Stimulated activated CD8-positive, alpha-beta memory T cell treated with anti-CD3 and anti-CD28 coated beads, Interleukin-7, amount 100 ng/mL, for 1 hour (primary cell): ENCODE results near the gene GAREM2.

Experiments
- DNase-seq, 2 donors: peaks; one replicate each; pipeline ENCODE4 v3.0.0-alpha.2; 2020; ENCODE audit warnings: low read depth in 2 of 2

The GAREM2 gene

DNA sequence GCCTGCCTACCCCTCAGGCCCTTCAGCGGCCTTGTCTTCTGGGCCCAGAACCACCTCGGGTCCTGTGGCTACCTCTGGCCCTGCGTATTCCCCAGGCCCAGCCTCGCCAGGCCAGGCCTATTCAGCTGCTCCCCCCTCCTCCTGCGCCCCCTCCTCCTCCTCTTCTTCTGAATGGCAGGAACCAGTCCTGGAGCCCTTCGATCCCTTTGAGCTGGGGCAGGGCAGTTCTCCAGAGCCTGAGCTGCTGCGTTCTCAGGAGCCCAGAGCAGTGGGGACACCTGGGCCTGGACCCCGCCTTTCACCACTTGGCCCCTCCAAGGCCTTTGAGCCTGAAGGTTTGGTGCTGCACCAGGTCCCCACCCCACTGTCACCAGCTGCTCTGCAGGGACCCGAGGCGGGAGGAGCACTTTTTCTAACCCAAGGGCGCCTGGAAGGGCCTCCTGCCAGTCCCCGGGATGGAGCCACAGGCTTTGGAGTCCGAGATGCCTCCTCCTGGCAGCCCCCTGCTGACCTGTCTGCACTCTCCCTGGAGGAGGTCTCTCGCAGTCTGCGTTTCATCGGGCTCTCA lies 14.7 kb downstream of the GAREM2 start:
- no peak for DNase-seq

DNA sequence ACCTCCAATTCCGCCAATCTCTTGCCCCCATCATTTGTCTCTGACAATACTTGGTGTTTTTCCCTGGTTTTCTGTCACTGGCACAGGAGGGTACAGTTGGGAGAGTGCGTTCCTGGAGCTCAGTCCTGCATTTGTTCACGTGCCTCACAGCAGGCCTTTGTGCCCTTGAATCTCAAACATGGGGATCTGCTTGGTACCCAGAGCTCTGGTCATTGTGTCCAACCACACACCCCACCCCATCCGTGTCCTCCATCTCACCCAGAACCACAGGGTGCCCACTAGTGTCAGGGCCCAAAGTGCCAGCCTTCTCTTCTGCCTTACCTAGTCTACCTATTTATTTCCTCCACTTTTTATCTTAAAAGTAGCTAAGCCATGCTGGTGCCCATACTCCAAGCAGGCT lies 16.2 kb downstream of the GAREM2 start:
- no peak for DNase-seq

DNA sequence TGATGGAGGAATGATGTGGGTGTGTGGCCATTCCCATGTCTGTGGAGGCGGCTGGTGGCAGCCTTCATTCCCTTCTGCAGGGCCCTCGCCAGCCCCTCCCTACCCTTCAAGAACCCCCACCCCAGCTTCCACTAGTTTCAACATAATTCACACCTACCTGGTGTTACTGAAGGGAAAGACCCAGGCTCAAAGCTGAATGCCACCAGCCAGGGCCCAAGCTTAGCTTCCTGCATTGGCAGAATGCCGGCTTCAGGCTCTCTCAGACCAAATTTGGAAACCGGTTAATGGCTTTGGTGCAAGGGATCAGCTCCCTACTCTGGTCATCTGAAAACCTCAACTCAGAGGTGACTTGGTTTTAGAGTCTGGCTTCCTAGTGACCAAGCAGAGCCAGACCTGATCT lies 16.9 kb downstream of the GAREM2 start:
- DNase-seq, result no peak

DNA sequence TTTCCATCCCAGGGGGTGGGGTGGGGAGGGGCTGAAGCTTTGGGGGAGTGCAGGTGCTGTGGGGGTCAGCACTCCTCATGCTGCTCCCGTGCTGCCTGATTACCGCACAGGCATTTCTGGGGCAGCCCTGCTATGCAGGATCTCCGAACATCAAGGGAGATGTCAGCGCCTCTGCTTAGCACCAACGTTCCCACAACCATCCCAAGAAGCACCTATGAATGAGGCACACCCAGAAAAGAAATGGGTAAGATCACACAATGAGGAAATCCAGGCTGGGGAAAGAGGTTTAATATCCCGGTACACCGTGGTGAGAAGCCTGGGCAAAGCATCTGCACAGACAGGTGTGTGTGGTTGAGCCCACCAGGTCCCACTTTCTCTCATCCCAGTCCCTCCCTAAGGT lies 17.5 kb downstream of the GAREM2 start:
- DNase-seq, result no peak

DNA sequence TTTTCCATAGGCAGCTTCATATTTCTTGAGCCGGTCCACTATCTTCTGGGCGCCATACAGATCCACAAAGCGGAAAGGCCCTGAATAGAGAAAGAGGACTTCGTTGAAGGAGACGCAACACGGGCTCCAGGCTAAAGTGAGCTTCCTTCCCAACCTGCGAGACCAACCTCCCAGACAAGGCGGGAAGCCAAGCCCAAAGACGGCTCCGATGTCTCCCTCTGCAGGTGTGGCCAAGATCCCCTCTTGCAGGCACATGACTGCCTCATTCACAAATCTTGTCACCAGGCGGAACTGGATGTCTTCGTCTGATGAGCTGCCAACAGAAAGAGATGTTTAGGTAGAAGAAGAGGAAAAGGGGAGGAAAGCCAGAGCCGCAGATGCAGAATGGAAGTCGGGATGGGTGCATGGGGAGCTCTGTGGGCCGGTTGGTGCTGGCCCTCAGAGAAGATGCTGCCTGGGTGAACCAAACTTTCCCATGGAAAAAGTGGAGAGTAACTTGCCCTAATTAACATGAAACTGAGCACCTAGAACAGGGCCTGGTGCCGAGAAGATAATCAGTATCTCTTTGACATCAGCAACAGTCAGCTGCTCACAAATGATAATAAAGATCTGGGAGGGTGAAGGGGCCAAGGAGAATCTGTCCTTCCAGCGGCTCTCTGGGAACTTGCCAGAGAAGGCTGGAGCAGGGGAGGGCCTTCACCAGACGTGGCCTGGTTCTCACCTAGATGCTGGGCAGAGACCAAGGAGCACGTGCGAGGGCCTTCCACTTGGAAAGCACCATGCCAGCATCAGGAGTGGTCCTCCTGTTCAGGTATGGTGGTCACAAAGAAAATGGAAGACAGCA lies 18.6 kb downstream of the GAREM2 start:
- DNase-seq, result no peak

DNA sequence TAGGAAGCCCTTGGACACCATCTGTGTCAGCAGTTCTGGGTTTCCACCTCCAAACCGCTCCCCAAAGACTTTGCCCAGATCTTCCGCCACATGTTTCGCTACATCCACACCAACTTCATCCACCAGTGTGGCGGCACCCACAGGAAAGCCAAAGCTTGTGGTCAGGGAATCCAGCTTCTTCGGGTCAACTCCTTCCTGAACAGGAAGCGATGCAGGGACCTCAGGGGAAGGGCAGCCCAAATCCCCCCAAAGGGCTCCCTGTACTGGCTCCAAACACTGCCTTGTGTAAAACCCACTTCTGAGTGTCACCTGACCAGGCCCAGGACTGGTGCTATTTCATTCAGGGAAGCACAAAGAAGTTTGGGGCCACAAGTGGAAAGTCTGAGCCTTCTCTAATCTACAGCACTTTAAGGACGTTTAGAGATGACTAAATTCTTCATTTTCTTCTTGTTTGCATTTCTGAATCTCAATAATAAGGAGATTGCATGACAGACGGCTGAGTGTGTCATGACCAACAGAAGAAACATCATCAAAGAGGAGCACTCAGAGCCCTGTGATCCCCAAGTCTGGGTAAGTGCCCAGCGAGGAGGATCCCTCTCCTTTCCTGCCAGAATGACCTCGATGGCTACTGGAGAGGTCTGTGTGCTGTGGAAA lies 20.8 kb downstream of the GAREM2 start:
- DNase-seq, result no peak

DNA sequence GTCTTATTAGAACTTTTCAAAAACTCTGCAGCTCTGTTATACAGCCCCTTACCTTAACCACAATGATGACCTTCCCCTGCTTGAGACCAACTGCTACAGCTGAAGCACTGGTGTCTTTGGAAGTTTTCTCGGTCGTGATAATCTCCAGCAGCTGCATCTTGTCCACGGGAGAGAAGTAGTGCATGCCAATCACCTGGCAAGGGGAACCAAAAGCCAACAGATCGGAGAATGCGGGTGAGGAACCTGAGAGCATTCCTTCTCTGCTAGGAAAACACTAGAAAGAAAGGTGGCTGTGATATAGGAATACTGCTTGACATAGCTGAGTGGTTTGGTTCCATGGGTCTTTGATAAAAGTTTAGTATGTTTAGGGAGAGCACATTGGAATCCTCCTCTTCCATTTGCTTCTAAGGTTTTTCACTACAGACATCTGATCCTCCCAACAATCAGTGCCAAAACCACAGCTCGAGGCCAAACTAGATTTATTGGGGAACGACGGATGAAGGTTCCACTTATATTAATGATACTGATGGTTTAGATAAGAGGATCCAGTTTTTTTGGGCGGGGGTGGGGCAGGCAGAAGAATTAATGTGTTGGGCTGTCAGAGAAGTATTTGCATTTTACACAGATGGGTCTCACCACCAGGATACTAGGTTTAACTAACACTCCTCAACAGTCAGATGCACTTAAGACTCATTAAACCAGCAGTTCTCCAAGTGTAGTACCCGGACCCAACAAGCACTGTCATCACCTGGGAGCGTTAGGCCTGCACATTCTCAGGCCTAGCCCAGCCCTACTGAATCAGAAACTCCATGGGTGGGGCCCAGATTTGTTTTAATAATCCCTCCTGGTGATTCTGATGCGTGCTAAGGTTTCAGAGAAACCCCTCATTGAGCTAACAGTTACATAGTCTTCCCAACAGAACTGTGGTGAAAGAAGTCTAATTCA lies 22.4 kb downstream of the GAREM2 start:
- DNase-seq, result no peak

DNA sequence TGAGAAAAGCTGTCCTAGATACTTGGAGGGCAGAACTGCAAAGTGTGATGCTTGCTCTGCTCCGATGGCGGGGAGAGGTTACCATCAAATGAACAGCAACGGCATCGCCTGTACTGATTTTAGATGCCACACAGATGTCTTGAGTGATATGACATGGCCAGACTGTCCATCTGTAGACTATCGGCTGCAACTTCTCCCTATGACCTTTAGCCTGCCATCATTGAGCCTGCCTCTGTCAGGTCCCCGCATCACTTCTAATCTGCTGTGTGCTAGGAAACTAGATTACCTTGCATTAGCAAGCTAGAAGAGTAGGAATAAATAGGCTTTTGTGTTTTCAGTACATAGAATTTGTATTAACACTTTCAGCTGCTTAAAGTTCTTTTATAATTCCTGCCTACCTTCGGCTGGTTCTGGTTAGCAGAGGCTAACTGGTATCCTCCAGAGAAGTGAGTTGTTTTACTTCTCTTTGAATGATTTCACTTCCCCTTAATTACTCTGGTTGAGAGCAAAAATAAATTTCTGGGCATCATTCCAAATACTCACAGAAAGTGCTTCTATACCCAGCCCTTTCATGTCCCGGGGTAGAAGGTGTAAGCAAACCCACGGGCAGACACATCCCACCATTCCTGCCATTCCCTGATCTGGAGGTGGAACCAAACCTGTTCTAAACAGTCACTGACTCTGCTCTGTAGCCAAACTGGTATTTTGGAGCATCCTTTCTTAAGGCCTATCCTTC lies 24.0 kb downstream of the GAREM2 start:
- no peak for DNase-seq

DNA sequence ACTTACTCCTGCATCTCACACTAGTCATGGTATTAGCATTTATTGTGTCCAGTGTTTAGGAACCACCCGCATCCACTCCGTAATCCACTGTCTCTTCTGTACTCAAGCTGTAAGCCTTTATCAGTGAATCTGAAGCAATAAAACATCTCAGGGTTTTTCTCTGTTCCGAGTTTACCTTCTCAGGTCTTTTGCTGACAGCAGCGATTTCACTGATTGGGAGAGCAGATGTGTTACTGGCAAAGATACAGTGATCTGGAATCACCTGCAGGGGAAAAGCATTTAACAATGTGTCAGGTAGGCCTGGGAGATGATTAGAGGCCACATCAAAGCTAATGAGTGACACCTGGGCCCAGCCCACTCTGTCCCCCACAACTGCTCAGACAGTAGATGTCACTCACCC lies 24.6 kb downstream of the GAREM2 start:
- no peak for DNase-seq

DNA sequence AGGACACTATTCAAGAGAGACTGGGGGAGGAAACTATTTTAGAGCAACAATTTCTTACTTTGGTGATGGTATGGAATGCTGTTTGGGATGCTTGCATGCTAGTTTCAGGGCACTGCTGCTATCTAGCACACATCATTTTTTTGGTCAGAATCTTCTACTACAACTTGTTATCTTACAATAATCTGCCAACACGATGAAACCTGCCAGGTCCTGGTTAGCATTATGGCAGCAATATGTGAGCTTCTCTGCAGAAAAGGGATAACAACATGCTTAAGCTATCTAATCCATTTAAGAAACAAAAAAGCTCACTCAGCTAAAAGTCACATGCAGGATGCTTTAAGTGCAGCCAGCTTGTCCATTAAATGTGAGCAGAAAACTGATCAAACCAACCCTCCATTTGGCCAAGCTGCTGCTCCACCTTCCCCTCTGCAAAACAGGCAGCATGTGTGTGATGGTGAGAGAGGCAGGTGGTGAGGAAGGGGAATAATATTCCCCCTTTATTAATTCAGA lies 30.1 kb downstream of the GAREM2 start:
- DNase-seq, result no peak

DNA sequence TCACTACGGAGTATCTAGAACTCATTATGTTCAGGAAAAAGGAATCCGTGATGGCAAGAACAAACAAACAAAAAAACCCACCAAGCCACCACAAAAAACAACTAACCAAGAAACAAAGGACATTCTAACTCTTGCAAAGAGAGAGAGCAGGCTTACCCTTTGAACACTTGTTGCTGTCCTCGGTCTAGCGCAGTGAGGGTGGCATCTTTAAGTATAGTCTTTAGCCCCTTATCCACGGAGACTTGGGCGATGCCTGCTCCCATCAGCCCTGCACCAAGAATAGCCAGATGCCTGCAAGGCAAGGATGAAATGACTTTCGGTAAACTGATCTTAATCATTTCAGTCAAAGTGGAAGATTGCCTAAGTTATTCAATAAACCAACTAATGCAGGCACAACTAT lies 31.0 kb downstream of the GAREM2 start:
- DNase-seq, result no peak

DNA sequence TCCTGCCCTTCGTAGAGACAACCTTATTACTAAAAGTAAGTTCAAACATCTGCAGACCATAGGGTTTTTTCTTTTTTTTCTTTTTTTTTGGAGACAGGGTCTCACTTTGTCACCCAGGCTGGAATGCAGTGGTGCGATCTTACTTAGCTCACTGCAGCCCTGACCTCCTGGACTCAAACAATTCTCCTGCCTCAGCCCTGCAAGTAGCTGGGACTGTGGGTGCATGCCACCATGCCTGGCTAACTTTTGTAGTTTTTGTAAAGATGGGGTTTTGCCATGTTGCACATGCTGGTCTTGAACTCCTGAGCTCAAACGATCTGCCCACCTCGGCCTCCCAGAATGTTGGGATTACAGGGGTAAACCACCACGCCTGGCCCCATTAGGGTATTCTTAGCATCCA lies 39.1 kb downstream of the GAREM2 start:
- no peak for DNase-seq

DNA sequence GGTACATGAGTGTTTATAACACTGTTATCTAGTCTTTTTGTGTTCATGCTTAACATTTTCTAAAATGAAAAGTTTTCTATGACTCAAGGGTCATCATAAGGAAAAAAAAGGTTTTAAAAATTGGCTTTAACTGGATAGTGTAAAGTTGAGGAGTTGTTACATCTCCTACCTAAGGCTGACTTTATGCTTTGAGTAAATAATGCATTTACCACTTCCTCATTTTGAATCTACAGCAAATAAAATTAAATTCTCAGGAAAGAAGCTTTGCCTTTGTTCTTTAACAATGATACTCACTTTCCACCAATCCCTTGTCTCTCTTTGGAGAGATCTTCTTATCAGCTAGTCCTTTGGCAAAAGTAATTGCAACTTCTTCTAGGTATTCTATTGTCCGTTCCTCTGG lies 41.9 kb downstream of the GAREM2 start:
- DNase-seq, result no peak

DNA sequence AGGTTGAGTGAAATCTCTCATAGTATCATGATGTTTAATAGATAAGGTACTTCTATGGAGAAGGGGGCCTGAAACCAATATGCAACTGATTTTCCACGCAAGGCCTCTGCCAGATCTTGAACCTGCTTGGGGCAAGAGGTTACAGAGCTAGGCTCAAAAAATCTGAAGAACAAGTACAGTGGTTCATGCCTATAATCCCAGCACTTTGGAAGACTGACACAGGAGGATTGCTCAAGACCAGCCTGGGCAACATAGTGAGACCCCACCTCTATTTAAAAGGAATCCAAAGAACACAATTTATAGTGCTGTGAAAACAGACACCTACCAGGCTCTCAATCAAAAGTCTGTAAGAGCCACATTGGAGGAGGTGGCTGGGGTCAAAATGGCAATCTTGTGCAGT lies 42.9 kb downstream of the GAREM2 start:
- DNase-seq, result no peak

DNA sequence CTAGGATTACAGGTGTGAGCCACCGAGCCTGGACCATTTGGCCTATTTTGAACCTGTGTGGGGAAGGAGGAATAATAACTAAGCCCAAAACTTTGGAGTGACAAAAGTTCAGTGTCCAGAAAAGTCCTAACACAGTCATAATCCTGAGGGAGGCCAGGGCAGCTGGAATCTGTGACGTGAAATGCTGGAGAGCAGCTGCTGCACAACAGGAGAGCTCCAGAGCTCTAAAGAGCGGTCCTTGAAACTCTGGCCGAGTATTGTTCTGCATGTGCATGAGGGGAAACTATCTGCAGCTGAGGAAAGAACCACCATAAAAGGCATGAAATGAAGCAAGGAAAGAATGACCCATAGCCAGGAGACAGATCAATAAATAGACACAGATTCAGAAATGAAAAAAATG lies 43.7 kb downstream of the GAREM2 start:
- DNase-seq, result no peak

DNA sequence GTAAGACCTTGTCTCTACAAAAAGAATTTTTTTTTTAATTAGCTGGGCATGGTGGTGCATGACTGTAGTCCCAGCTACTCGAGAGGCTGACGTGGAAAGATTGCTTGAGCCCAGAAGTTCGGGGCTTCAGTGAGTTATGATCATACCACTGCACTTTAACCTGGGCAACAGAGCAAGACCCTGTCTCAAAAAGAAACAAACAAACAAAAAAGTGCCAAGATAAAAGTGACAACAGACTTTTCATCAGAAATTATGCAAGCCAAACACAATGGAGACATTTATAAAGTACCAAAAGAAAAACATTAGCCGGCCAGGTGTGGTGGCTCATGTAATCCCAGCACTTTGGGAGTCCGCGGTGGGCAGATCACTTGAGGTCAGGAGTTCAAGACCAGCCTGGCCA lies 44.8 kb downstream of the GAREM2 start:
- no peak for DNase-seq

DNA sequence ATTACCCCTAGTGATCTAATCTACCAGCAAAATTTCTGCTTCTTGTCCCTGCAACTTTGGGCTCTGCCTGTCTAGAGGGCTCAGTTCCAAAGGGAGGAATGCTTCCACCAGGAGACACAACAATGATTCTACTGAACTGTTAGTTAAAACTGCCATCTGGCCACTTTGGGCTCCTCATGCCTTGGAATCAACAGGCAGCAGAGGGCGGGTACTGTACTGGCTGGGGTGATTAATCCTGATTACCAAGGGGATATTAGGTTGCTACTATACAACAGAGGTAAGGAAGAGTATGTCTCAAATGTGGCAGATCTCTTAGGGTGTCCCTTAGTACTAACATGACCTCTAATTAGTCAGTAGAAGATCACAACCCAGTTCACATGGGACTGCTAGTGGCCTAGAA lies 50.1 kb downstream of the GAREM2 start:
- no peak for DNase-seq

DNA sequence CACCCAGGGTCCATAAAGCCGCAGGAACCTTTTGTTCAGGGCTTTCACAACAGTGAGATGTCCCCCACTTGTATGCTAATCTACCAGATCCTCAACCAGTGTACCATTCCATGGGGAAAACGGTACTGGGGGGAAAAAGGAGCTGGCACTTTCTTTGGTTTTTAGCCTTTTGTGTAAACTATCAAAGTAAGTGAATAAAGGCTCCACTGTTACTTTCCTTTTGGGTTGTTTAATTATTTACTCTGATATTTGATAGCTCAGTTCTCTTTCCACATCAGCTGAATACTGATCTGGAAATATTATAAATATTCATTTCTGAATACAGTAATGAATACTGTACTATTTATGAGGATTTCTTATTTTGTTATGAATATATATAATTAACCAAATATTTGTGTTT lies 51.2 kb downstream of the GAREM2 start:
- no peak for DNase-seq

DNA sequence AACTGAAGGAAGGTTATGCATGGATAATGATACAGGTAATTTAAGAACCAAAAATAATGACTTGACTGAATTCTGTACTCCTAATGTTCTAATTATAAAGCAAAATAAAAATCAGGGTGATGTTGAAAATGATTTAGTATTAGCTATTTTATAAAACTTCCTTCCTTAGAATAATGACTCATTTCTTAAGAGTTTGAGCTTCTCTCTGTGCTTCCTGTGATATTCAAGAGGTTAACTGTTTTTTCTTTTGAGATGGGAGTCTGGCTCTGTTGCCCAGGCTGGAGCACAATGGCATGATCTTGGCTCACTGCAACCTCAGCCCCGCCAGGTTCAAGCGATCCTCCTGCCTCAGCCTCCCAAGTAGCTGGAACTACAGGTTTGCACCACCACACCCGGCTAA lies 56.7 kb downstream of the GAREM2 start:
- DNase-seq, result no peak

DNA sequence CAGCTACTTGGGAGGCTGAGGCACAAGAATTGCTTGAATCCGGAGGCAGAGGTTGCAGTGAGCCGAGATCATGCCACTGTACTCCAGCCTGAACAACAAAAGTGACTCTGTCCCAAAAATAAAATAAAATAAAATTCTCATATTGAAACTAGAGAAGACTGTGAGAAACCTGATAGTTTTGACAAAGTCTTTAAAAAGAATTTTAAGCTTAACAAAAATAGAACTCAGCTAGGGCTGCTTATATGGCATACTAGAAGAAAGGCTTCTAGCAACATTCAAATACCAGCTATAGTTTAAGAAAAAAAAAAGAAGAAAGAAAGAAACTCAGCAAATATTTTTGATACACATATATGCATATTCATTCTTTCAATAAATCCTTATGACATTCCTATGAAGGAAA lies 57.9 kb downstream of the GAREM2 start:
- DNase-seq, result no peak

DNA sequence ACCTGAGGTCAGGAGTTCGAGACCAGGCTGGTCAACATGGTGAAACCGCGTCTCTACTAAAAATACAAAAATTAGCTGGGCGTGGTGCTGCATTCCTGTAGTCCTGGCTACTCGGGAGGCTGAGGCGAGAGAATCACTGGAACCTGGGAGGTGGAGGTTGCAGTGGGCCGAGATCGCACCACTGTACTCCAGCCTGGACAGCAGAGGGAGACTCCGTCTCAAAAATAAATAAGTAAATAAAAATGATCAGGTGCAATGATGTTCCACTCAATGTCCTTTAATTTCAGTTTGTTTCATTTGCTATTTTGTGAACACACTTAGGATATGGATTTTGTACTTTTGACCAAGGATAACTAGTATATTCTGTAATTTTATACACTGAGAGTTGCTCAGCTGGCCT lies 62.2 kb downstream of the GAREM2 start:
- DNase-seq, result no peak
